ENCODE measurements around the gene FFAR3. TPM values are rescaled to one million over a fixed set of nuclear protein-coding genes. Genes with fewer than 3 reads are reported as not detected.

FFAR3 gene
- total RNA-seq = not detected in 2 replicates

GRCh38 chr19:35357867-35358573 is at the start of gene FFAR3:
Gene FFAR3, plus strand, starts transcription at chr19:35358460. Its CDS starts 431 bp downstream, at chr19:35358891.

GRCh38 chr19:35328851-35329285 is 29.4 kb upstream of the FFAR3 start, which contains the start of gene CD22:
Gene CD22, plus strand, starts transcription at chr19:35329187. Its CDS starts 2,854 bp downstream, at chr19:35332041.

GRCh38 chr19:35347171-35347929 is 10.9 kb upstream of the FFAR3 start, which contains the start of gene FFAR1:
Gene FFAR1, plus strand, starts transcription at chr19:35347902. Its CDS starts 3,650 bp downstream, at chr19:35351552.

GRCh38 chr19:35370722-35371121 is 12.5 kb downstream of the FFAR3 start, which contains the start of gene GPR42:
Gene GPR42, plus strand, starts transcription at chr19:35371068. Its CDS starts 292 bp downstream, at chr19:35371360.

Other genes with a start within 250 kb of the FFAR3 start
- not detected in 2 replicates for gene FXYD3, start 242.6 kb upstream of the FFAR3 start, total RNA-seq
- gene LGI4, start 223.4 kb upstream of the FFAR3 start, total RNA-seq = under 0.01 and 0.20 TPM in 2 replicates
- gene FXYD1, start 219.6 kb upstream of the FFAR3 start, total RNA-seq = 1.5 TPM in 1 of 2 replicates, not detected in the other
- not detected in 2 replicates for gene FXYD7, start 215.2 kb upstream of the FFAR3 start, total RNA-seq
- 64.9 and 80.5 TPM in 2 replicates for gene FXYD5, start 203.7 kb upstream of the FFAR3 start, total RNA-seq
- not detected in 2 replicates for gene FAM187B, start 129.7 kb upstream of the FFAR3 start, total RNA-seq
- 0.73 and 0.98 TPM in 2 replicates for gene LSR, start 109.5 kb upstream of the FFAR3 start, total RNA-seq
- gene USF2, start 89.5 kb upstream of the FFAR3 start, total RNA-seq = 53.6 and 59.4 TPM in 2 replicates
- not detected in 2 replicates for gene HAMP, start 75.9 kb upstream of the FFAR3 start, total RNA-seq
- 0.59 TPM in 1 of 2 replicates, not detected in the other for gene MAG, start 66.3 kb upstream of the FFAR3 start, total RNA-seq
- 1.4 TPM in 1 of 2 replicates, not detected in the other for gene CD22, start 29.3 kb upstream of the FFAR3 start, total RNA-seq
- not detected in 2 replicates for gene FFAR1, start 10.6 kb upstream of the FFAR3 start, total RNA-seq
- gene GPR42, start 12.6 kb downstream of the FFAR3 start, total RNA-seq = not detected in 2 replicates
- not detected in 2 replicates for gene FFAR2, start 89.8 kb downstream of the FFAR3 start, total RNA-seq
- gene KRTDAP, start 132.0 kb downstream of the FFAR3 start, total RNA-seq = not detected in 2 replicates
- 8.2 and 23.1 TPM in 2 replicates for gene DMKN, start 155.2 kb downstream of the FFAR3 start, total RNA-seq
- gene SBSN, start 169.9 kb downstream of the FFAR3 start, total RNA-seq = 4.3 and 13.6 TPM in 2 replicates
- under 0.01 TPM in 1 of 2 replicates, not detected in the other for gene GAPDHS, start 175.0 kb downstream of the FFAR3 start, total RNA-seq
- 85.2 and 116 TPM in 2 replicates for gene TMEM147, start 187.2 kb downstream of the FFAR3 start, total RNA-seq
- not detected in 2 replicates for gene ATP4A, start 205.2 kb downstream of the FFAR3 start, total RNA-seq
- gene PMIS2, start 227.7 kb downstream of the FFAR3 start, total RNA-seq = not detected in 2 replicates